HG03097 (cell line): ENCODE data around the gene ODF4.

Source experiments
- ATAC-seq: cut with Tn5 transposase; IDR thresholded peaks from one replicate; pipeline ENCODE4 v1.9.1; 2021; ENCODE audit not compliant: unreplicated experiment, low FRiP score

ODF4 gene, protein sequence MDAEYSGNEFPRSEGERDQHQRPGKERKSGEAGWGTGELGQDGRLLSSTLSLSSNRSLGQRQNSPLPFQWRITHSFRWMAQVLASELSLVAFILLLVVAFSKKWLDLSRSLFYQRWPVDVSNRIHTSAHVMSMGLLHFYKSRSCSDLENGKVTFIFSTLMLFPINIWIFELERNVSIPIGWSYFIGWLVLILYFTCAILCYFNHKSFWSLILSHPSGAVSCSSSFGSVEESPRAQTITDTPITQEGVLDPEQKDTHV

DNA sequence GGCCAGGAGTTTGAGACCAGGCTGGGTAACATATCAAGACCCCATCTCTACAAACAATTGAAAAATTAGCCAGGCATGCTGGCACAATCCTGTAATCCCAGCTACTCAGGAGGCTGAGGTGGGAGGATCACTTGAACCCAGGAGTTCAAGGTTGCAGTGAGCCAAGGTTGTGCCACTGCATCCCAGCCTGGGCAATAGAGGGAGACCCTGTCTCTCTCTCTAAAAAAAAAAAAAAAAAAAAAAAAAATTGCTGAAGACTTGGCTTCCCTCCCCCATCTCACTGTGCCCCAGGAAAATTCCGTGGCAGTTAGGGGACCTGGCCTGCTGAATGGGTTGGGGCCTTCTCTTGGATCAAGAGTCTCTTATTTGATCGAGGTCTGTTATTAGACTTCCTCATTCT lies at the start of gene ODF4:
TSS of gene ODF4 (plus strand) at position 301 of the 400 bp plus-strand sequence. CDS start 212 bp downstream, outside the sequence.
- no peak for ATAC-seq

DNA sequence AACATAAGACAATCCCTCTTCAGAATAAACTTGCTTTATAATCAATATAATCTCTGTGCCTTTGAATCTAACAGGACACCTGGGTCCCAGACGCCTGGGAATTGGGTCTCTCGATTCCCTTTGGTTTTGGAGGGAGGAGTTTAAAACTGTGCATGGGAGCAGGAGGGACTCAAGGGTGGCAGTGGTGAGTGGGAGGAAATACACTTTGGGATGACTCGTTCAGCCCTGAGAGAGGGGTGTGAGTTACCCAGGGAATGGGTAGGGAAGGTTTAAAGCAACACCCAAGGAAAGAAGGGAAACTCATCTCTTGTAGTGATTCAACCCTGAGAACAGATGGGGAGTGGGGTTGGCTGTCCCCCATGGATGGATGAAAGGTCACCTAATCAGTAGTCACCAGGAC lies 49.6 kb upstream of the ODF4 start:
- no peak for ATAC-seq

DNA sequence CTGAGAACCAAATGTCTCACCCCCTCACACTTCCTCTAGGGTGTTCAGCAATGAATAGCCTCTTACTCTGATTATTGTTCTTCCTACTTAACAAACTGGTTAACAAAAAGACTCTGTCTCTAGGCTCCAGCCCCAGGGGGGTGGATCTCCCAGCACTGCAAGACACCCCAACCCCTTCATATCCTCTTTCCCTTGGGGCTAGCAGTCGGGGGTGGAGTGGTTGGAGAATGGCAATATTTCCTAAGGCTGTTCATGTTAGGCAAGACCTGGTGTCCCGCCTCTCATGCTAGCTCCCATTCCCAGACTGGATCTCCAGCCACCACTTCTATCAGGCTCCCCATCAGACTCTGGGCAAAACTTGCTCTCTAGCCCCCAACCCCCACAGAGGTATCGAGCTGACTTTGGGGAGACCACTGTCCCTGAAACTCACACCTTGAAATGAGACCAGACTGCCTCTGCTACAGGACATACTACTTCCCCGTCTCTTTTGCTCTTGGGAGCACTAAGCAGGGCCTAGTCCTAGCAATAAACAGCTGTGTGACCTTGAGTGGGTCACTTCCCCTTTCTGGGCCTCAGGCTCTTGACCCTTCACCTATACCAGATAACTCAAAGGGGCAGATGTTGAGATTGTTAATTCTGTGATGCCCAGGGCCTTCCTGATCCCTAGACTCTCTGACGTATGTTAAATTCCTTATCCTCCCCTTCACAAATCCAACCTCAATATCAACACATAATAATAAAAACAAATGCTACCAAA lies 46.8 kb upstream of the ODF4 start:
- ATAC-seq: no peak

DNA sequence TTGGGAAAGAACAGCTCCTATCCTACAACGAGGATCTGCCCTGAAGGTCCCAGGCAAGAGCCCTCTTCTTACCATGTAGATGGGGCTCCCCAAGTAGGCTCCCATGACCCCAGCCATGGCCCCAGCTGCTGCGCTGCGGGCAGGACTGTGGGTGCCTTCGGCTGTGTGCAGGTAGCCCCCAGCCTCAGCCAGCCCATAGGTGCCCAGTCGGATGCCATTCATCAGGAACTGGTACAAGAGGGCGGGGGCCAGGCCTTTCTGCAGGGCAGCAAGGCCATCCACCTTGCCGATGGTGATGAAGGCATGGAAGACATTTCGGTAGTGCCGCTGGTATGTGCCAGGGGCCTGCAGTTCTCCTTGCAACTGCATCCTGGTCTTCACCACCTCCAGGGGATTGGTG lies 45.3 kb upstream of the ODF4 start:
- ATAC-seq: no peak

DNA sequence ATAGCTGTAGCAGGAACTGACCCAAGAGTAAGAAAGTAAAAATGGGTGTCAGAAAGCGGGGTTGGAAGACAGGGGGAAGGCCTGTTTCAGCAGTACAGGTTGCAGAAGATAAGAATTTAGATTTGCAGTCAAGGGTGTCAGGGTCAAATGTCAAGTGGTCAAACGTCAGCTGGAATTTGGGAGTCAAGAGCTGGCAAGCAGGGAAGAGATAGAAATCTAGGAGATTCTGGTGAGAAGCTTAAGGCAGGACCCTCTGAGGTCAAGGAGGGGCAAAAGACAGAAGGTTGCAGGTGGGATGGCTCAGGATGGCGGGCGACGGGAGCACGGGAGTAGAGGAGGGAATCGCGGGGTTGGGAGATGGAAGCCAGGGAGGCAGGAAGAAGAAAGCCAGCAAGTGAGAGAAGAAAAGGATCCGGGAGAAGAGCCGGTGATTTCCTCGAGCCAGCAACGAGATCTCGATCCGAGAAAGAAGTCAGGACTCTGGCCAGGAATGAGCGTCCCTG lies 44.8 kb upstream of the ODF4 start:
- no peak for ATAC-seq

DNA sequence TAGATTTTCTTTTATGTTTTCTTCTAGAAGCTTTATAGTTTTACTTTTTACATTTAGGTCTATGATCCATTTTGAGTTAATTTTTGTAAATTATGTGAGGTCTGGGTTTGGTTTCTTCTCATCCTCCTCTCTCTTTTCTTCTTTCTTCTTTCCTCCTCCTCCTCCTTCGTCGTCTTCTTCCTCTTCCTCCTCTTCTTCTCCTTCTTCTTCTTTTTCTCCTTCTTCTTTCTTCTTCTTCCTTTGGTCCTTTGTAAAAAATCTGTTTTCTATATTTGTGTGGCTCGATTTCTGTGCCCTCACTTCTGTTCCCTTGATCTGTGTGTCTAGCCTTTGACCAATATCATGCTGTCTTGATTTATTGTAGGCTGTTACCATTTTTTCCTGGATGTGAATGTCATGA lies 39.4 kb upstream of the ODF4 start:
- ATAC-seq: no peak

DNA sequence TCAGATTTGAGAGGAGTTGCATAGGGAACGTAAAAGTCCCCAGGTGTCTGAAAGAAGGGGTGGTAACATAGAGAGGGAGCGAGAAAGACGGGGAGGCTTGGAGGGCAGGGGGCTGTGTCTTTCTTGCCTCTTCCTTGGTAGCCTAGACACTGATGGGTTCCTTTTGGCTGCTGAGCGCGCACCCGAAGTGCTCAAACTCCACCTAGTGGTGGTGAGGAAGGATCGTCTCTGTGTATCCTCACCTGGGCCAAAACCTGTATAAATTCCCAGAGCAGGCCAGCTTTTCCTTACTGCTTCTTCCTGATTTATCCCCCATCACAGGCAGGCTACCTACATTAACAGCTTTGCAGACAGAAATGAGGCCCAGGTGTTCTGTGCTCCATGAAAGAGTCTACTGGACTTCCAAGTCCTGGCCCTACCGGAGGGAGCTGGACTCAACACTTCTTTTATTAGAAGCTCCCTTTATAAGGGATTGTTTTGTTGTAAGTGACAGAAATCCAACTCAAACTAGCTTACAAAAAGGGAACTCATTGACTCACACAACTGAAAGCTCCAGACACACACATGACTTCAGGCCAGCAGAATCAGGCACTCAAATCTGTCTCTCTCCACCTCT lies 38.9 kb upstream of the ODF4 start:
- ATAC-seq: peak; percentile 67

DNA sequence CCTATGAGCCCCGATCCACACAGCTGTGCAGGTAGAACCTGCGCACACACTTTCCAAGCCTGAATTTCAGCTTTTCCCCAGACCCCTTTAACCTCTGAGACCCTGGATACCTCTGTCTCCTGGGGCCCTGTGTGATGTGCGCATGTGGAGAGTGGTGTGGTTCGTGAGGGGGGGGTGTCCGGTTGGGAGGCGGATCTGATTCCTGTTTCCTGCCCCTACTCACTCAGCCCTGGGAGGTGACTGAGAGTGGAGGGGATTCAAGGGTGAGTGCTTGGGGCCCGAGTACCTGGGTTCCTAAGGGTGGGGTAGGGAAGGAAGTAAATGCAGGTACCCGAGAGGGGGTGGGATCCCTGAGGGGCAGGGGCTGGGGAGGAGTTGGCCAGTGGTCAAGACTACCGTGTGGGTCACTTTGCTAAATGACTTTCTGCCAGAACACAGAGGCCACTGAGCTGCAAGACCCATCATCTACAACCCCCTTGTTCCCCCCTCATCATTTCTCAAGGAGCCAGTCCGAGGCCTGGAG lies 29.0 kb upstream of the ODF4 start:
- no peak for ATAC-seq

DNA sequence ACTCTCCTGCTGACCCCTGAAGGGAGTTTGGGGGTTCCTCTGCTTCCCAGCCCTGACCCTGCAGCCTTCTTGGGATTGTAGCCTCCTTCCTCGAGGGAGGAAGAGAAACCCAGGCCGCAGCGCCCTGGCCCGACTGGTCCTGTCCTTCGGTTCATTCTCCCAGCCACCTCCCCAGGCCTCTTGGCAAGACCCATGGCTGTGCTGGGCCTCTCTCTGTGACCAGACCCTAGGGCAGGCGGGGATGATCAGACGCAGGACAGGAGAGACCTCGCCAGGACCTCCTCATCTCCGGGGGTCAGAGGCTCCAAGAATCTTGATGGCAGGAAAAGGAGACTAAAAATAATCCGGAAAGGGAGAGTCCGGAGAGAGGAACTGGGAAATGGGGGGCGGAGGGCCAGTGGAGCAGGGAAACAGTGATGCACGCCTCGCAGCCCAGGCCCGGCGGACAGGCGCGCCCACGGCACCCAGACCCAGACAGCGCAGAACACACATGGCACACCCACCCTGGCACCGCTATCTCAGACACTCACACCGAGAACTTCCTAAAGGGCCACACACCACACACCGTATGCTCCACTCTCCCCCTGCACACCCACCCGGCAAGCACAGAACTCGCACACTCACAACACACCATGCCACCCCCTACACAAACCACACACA lies 28.4 kb upstream of the ODF4 start:
- ATAC-seq: no peak

DNA sequence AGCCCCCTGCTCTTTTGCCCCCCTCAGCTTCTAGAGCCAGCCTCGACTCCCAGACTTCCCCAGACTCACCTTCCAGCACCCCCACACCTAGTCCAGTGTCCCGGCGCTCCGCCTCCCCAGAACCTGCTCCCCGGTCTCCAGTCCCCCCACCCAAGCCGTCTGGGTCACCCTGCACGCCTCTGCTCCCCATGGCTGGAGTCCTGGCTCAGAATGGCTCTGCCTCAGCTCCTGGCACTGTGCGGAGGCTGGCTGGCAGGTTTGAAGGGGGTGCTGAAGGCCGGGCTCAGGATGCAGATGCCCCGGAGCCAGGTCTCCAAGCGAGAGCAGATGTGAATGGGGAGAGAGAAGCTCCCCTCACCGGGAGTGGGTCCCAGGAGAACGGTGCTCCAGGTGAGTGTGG lies 27.4 kb upstream of the ODF4 start:
- no peak for ATAC-seq

DNA sequence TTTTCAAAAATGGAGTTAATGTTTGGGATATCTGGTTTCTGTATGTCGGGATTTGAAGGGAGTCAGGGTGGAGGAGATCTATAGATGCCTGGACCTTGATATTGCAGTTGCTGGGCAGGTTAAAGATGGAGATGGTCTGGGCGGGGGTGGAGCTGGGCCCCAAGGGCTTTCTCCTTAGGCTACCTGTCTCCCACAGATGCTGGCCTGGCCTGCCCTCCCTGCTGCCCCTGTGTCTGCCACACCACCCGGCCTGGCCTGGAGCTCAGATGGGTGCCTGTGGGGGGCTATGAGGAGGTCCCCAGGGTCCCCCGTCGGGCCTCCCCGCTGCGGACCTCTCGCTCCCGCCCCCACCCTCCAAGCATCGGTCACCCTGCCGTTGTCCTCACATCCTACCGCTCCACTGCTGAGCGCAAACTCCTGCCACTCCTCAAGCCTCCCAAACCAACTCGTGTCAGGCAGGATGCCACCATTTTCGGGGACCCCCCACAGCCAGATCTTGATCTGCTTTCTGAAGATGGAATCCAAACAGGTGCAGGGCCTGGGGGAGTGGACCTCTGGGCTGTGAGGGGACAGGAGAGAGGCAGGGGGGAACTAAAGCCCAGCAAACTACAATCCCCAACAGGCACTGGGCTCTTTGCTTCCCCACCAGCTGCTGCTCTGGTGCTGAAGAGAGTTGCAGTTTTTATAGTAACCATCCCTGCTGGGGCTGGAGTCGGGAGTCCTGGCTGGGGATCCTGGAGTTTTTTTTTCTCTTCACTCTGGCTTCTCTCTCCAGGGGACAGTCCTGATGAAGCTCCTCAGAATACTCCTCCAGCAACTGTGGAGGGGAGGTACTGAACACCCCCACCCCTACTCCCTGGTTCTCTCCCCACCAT lies 26.7 kb upstream of the ODF4 start:
- no peak for ATAC-seq

DNA sequence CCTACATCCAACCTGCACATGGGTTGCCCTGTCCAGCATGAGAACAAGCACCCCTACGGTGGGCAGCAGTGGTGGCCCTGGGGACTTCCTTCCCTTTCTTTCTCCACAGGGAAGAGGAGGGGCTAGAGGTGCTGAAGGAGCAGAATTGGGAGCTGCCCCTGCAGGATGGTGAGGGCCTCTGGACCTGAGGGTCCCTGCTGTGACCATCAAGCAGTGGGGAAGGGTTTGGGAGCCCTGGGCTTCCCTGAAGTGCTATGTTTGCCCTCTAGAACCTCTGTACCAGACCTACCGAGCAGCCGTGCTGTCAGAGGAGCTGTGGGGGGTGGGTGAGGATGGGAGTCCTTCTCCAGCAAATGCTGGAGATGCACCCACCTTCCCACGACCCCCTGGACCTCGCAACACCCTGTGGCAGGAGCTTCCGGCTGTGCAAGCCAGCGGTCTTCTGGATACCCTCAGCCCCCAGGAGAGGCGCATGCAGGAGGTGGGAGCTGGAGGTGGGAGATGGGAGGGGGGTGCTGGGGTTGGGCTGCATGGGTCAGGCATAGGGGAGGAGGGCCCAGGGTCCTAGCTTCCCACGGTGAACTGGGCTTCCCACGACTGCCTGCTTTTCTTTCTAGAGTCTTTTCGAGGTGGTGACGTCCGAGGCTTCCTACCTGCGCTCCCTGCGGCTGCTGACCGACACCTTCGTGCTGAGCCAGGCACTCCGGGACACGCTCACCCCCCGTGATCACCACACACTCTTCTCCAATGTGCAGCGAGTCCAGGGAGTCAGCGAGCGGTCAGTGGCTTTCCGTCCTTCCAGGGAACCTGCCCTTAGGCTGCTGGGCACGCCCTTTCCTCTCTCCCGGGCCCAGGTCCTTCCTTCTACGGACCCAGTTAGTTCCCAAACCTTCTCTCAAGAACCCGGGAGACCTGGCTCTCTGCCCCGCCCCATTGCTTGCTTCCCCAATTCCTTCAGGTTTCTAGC lies 24.6 kb upstream of the ODF4 start:
- no peak for ATAC-seq

DNA sequence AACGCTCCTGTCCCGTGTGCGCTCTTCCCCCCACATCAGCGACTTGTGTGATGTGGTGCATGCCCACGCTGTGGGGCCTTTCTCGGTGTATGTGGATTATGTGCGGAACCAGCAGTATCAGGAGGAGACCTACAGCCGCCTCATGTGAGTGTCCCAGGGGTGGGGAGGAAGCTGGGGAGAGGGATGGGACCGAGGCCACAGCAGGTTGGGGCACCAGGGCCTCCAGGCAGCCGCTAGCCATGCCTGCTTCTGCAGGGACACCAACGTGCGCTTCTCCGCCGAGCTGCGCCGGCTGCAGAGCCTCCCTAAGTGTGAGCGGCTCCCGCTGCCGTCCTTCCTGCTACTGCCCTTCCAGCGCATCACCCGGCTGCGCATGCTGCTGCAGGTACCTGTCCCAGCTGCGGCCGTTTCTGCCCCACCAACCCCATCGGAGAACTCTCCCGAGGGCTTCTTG lies 23.8 kb upstream of the ODF4 start:
- ATAC-seq: no peak

DNA sequence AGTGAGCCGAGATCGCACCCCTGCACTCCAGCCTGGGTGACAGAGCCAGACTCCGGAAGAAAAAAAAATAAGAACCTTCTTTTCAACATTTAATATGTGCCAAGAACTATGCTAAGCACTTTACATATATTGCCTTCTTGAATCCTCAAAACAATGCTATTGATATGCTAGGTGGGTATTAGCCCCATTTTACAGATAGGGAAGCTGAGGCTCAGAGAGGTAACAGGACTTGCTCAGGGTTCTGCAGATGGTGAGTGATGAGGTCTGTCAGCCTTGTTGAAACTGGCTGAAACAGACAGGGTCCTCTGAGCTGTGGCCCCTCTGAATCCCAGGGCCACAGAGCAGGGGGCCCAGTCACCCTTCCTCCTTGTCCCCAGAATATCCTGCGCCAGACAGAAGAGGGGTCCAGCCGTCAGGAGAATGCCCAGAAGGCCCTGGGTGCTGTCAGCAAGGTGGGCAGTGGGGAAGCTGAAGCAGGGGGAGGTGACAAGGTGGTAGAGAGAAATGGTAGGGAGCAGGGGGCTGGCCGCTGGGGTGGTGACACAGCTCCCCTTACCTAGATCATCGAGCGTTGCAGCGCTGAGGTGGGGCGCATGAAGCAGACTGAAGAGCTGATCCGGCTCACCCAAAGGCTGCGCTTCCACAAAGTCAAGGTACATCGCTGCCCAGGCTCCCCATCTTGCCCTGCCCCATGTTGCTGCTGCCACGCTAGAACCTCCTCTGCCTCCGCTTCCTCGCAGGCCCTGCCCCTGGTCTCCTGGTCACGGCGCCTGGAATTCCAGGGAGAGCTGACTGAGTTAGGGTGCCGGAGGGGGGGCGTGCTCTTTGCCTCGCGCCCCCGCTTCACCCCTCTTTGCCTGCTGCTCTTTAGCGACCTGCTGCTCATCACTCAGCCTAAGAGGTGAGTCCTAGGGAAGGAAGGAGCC lies 21.4 kb upstream of the ODF4 start:
- no peak for ATAC-seq

DNA sequence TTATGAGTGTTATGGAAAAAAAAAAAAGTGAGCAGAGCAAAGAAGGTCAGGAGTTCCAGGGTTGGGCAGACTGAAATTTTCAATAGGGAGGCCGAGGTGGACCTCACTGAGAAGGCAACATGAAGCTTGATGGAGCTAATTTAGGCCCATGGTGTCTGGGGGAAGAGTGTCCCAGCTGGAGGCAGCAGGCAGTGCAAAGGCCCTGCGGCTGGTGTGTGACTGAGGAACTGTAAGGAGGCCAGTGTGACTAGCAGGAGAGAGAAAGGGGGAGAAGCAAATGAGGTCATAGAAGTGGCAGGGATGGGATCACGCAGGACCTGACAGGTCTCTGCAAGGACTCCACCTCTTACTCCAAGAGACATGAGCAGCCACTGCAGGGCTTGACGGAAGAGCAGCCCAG lies 19.4 kb upstream of the ODF4 start:
- no peak for ATAC-seq

DNA sequence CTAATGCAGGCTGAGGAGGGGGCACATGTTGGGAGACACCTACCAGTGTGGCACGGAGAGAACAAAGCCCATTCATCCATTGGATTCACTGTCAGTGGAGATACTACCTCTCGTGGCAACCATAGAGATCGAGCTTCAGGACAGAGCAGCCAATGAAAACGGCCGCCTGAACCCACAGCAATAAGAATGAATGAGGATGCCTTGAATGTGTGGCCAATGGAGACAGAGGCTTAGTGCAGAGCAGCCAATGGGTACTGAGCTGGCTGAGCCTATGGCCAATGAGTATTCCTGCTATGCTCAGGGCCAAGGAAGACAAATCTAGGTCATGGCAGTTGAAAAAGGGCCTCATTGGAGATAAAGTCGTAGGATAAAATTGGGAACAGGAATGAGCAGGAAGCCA lies 18.6 kb upstream of the ODF4 start:
- ATAC-seq: no peak

DNA sequence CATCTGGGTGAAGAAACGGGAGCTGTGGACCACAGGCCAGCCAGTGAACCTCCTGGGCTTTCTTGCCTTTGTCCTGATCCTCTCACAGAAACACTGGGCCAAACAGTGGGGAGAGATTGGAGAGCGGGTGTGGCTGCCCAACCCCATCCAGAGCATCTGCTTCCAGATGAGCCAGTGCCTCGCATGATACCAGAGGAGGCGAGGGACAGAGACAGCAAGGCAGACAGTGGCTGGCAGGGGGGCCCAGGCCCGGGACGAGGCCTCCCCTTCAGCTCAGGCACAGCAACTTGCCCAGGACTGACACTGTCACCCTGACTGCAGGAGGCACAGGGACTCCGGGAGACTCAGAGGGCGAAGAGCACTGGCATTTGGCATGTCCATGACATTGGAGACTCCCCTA lies 17.6 kb upstream of the ODF4 start:
- ATAC-seq: no peak

DNA sequence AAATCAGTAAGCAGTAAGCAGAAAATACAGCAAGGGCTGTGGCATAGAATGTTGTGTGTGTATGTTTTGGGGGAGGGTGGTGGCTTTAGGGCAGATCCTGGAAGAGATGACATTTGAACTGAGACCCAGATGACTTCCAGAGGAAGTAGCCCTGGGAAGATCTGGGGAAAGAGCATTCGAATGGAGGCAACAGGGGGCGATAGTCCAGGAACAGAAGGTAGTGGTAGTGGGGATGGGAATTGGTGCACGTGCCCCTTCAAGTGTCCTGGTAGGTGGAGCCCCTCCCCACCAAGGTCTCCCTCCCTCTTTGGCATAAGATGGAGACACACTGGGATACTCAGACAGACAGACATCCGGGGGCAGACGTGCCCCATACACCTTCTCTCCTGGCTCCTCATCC lies 15.5 kb upstream of the ODF4 start:
- no peak for ATAC-seq
